Anterior cingulate cortex (tissue), 58 donors: ENCODE measurements around the gene AKAP6.
A peak's percentile ranks its signal among the peaks of the same experiment; 100 is the strongest.

Experiments used
- DNase-seq, 58 donors: peaks; one replicate each; lab custom pipeline; 2025; lab: John Stamatoyannopoulos, UW

The AKAP6 gene, protein sequence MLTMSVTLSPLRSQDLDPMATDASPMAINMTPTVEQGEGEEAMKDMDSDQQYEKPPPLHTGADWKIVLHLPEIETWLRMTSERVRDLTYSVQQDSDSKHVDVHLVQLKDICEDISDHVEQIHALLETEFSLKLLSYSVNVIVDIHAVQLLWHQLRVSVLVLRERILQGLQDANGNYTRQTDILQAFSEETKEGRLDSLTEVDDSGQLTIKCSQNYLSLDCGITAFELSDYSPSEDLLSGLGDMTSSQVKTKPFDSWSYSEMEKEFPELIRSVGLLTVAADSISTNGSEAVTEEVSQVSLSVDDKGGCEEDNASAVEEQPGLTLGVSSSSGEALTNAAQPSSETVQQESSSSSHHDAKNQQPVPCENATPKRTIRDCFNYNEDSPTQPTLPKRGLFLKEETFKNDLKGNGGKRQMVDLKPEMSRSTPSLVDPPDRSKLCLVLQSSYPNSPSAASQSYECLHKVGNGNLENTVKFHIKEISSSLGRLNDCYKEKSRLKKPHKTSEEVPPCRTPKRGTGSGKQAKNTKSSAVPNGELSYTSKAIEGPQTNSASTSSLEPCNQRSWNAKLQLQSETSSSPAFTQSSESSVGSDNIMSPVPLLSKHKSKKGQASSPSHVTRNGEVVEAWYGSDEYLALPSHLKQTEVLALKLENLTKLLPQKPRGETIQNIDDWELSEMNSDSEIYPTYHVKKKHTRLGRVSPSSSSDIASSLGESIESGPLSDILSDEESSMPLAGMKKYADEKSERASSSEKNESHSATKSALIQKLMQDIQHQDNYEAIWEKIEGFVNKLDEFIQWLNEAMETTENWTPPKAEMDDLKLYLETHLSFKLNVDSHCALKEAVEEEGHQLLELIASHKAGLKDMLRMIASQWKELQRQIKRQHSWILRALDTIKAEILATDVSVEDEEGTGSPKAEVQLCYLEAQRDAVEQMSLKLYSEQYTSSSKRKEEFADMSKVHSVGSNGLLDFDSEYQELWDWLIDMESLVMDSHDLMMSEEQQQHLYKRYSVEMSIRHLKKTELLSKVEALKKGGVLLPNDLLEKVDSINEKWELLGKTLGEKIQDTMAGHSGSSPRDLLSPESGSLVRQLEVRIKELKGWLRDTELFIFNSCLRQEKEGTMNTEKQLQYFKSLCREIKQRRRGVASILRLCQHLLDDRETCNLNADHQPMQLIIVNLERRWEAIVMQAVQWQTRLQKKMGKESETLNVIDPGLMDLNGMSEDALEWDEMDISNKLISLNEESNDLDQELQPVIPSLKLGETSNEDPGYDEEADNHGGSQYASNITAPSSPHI (N-terminal part only)

DNA sequence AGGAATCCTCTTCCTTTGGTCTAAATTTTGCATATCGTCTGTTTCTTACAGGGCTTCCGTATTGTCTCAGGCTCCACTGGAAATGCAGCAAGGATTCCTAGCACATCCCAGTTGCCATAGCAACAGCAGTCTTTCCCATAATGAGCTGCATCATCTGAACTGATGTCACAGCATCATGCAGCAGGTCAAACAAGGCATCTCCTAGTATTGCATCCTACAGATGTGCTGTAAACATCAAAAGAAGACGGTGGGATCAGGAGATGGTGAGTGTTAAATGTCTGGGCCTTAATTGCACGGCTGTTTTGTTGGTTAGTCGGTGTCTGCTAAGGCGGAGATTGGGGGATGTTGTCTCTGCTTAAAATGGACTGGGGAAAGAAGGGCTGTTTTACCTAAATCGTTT, at the start of gene AKAP6:
AKAP6 (plus strand) TSS at position 153 of the 400 bp plus-strand sequence. CDS start 104,196 bp downstream, outside the sequence.
- DNase-seq: peak in 56 of 58 donors; percentile 10 to 95 (median 69)

DNA sequence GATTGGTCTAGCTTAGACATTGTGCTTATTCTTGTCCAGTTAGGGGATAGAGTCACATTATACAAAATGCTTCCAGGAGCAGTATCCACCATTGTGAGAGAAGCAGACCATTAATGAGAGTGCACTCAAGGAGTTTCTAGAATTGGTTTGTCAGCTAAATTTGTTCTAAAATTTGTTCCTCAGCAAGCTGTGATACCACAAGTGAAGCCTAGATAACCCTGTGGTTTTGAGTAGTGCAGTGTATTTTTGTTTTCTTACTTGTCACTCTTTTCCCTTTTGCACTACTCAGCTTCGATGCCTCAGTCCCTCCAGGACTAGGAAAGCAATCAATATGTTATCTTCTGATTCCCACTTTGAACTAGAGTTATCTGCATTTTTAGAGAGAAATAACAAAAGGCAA, 42.5 kb upstream of the AKAP6 start:
- no peak for DNase-seq

DNA sequence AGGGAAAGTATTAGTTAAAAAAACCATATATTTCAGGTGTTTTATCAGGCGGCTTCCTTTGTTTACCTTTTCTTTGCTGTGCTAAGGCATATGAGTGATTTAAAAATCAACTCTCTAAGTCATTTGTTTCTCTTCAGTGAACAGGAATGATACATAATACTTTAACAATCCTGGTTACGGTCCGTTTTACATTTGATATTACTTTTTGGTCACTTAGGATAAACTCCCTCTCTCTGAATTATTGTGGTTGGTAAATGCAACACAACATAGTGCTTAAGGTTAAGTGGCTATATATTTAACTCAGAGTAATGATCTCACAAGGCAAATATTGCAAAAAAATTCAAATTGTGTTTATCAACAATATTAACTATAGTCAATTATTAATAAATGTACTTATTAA, 32.7 kb upstream of the AKAP6 start:
- no peak for DNase-seq

DNA sequence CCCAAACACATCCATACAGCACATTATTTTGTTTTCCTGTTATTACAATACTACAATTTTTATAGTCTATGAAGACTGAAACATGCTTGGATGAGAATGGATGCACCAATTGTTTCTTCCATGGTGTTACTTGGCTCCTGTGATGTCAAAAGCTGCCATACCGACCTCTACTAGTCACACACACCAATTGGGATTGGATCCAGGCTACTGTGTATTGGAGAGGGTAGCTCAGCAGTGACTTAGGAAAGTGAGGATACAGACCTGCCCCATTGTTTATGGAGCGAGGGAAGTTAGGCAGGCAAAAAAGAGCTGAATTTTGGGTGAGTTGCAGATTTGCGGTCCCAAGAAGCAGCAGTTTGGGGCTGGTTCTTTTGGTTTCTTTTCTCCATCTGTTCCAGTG, 30.8 kb upstream of the AKAP6 start:
- no peak for DNase-seq

DNA sequence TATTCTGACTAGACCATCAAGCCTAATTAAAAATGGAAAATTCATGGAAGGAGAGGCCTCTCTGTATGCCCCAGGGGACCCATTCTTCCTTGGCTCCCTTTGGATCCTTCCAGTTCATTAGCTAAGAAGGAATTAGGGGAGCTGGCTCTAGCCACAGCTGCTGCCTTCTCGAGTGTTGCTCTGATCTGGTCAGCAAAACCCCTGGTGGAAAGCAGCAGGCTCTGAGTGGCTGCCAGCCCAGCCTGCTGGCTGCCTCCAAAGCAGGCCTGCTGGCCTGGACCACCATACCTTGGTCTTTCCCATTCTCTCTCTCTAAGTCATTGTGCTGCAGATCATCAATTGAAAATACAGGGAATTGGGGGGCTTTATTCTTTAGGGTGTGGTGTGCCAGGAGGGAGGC, 29.0 kb upstream of the AKAP6 start:
- peak in 4 of 58 donors; percentile 1 to 7 (median 3) for DNase-seq

DNA sequence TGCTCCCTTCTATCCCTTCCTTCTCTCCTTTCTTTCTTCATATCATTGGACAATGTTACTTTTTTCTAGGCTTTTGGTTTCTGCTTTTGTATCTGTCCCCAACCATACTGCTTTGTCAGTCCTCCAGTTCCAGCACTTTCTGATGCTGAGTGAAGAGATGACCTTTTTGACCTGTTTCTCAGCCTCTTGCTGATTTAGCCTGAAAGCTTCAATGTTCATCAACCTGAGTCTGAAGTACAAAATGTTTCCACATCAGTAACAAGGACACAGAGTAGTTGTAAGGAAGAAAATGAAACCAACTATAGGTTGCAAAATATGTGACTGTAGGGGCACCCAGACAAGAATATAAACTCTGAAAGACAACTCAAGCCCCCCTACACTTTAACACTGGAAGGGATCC, 25.2 kb upstream of the AKAP6 start:
- no peak for DNase-seq

DNA sequence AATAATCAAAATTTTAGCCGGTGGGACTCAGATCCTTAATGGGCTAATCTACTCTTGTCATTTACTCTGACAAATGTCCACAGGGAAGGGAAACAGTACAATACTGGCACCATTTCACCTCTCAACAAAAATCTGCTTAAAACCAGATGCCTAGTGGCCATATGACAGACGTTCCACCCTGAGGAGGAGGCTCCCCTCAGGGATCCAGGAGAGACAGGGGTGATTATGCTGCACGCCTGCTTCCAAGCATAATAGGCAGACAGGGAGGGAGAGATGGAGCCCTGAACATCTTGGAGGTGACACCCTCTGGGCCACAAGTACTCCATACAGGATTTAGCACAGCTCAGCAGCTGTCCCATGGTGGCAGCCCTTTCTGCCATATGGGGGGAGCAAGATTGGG, 24.8 kb upstream of the AKAP6 start:
- no peak for DNase-seq

DNA sequence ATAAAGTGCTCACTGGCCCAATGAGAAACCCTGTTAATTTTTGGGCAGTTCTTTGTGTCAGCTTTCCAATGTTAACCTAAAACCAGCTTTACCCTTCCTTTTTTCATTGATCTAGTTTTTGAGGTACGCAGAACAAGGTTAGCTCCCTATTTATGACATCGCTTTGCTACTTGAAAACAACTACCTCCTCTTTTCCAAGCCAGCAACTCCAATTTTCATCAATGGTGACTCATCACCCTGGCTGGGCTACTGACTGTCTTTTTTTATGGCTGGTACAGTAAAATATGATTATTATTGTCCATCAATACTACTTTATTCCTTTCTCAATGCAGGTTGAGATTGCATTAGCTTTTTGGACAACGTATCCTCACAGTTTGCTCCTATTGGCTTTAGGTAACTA, 22.5 kb upstream of the AKAP6 start:
- no peak for DNase-seq

DNA sequence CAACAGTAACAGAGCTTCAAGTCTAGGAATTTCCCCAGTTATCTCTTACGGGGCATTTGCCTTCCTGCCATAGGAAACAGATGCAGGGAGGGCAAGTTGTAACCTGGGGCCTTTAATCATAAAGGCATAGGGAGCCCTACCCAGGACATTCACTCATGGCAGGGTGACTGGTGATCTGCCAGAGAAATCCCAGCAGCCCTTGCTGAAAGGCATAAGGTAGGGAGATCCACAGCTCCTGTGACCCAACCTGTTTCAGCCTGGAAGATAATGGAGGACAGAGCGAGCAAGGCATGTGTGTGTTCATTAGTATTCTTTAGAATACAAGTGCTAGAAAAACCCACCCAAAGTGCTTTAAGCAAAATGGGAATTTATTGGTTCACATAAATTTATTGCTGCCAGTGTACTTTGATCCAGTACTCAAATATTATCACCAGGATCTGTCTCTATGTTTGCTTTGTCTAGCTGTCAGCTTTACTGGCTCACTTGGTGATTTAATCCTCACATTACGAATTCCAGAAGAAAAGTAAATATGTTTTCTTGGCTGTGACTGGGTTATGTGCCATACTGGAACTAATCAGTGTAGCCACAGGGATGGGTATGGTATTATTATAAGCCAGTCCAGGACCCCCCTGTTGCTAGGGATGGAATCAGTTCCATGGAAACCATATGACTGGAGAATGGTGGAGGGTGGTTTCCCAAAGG, 21.1 kb upstream of the AKAP6 start:
- DNase-seq: no peak

DNA sequence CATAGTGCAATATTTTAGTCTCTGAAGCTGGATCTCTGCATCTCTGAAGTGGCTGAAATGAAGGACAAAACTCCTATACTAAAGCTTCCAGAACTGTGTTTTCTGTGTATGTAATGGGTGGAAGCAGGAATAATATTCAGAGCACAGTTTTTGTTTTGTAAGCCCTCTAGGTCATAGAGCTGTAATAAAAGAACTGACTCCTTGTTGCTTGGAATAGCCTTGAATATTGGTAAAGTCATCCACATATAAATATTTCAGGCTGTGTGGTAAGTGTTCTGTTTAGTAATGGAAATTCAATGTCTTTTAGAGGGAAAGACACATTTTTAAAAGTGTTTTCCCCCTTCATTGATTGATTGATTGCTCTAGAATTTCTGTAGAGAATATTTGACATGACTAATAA, 18.2 kb upstream of the AKAP6 start:
- no peak for DNase-seq

DNA sequence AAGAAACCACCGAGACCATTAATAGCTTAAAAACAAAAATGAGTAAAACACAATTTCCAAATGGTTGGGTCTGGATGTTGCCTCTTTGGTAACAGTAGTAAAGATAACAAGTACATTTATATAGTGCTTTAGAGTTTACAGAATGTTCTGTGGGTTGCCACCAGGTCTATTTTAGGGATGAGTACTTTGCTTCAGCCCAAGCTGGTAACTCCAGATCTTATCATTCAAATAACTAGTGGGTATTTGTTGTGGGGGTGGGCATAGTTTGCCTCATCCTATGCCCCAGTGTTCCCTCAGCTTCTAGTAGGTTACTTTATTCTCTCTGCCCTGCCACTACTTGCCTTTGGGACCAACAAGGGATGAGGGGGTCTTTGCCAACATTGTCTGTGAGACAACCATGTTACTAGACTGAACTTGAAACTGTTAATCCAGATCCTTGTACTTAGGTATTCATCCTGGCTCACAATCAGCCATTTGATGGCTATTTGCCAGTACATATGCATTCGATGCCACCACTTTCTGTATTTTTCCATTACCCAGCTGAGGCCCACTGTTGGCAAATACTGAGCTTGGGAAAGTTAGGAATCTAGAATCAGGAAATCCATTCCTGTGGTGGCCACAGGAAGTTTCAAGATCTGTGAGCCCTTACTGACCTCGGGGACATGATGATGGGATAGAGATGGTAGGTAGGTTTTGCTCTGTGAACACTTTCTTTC, 17.6 kb upstream of the AKAP6 start:
- no peak for DNase-seq

DNA sequence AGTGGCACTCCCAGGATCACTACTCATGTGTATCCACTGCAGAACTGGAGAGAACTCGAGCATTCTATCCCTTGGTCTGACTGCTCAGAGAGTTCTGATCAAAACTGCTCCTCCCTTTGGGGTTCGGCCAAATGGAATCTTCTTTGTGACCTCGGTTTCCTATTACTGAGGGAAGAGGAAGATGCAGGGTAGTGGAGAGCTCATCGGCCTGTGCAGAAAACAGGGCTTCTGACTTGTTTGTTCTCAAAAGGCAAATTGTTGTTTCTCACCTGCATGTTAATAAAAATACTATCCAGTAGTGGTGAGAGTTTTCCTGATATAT, 17.1 kb upstream of the AKAP6 start:
- DNase-seq: no peak

DNA sequence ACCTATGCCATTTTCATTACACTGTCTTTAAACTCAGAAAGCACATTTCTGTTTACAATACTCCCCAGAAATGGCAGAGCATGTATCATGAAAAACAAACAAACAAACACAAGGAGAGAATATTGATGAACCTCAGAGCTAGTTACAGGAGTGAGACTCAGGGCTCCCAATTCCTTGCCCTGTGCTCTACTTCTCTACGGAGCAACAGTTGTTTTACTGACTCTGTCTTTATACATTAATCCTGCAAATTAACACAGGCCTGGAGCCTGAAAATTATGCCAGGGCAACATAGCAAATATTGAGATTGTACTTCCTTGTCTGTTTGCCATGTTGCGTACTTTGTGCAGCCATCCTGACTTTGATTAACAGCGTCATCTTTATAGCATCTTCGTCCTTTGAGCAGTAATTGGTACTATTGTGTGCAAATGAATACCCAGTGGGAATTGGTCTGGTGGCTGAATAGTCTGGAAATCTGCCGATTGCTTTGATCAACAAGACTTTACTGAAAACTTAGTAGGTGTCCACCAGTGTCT, 15.2 kb upstream of the AKAP6 start:
- DNase-seq: no peak

DNA sequence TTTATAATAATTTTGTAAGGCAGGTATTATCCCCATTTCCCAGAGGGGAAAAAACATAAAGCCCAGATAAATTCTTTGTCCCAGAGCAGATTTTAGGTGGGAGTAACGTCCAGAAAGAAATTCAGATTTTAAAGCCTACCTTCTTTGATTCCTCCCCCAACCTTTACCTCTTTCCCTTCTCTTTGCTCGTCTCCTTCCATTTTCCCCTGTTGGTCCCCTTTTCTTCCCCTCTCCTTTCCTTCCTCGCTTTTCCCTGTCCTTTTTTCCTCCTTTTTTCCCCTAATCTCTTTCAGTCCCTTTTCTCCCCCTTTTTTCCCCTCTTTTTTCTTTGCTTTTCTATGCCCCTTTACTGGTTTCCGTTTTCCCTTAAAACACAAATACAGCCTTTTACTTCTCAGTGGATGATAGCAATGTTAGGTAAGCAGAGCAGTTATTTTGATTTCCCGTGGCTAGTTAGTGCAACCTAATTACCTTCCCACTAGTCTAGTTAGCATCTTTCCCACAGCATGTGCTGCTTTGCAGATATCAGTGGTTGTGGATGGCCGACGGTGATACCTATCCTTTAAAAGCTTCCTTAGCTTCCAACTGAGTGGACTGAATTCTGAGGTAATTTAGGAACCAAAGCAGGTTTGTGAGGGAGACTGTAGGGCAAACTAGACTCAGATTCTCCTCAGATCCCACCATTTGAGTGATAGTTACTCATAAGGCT, 10.9 kb upstream of the AKAP6 start:
- no peak for DNase-seq

DNA sequence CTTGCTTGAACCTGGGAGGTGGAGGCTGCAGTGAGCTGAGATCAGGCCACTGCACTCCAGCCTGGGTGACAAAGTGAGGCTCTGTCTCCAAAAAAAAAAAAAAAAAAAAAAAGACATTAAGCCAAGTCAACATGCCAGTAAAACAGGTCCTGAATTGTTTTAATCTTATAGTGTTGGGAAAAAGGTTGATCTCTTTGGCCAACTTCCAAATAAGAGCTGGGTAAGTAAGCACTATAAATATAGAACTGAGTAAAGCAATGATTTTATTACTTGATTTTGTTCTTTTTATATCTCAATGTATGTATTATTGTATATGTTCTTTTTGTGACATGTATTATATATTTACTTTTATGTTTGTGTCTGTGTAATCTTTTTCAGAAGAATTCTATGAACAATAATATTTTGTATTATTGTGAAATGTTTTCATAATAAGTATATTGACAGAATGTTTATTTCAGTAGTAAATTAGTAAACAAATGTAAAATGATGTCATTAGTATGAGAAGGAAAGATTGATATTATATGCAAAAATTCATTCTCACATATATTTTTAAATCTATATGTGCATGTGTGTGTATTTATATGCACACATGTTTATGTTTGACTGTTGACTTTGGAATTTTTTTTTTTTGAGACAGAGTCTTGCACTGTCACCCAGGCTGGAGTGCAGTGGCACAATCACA, 9.6 kb upstream of the AKAP6 start:
- DNase-seq: no peak

DNA sequence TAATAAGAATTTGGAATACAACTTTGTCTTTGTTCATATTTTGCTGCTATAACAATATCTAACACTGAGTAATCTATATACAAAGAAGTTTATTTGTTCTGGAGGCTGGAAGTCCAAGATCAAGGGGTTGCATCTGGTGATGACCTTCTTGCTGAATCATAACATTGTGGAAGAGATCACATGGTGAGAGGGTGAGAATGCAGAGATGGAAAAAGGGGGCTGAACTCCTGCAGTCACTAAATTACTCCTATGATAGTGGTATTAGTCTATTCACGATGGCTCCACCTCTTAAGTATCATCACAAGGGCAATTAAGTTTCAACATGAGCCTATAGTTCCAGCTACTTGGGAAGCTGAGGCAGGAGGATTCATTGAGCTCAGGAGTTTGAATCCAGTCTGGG, 4.5 kb upstream of the AKAP6 start:
- no peak for DNase-seq

DNA sequence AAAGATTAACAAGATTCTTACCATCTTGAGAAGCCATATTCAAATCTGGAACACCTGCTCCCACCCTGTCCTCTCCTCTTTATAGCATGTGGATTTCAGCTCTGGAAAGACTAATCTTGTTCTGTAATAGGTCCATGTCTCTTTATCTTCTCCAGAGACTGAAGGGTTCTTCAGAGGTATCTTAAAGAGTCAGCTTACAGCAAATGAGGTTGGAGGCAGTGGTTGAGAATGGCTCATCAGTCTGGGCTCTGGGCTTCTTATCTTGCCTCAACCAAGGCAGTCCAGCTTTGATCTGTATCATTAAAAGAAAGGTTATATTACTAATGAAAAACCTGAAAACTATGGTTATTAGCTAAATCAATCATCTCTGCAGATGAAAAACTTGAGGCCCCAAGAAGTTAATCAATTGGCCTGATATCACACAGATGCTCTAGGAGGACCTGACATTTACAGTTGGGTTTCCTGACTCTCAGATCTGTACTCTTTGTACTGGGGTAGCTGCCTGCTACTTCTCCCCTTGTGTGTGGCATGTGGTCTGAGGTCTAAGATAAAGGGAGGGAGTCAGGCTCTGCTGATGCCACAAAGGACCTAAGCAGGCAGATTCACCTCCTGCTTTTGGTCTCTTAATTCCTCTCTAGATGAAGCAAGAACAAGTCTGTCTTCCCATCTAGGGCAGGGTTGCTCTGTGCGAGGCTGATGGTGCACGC, 1.7 kb upstream of the AKAP6 start:
- DNase-seq: peak in 2 of 58 donors; percentile 2 to 5
